Measurements from ENCODE around the gene TEDC2.
"Not testable (repeated sequence)": the region's sequence is repeated elsewhere in the genome, so short reads cannot be mapped to it uniquely, and the experiment has no call there.

TEDC2 gene

GRCh38 chr16:2459647-2460390 is at the start of gene TEDC2:
Gene TEDC2, plus strand, starts transcription at chr16:2460109. Its CDS starts 36 bp downstream, at chr16:2460145.
- DNase-seq, result peak; percentile 97

- no peak for DNase-seq
Measured at GRCh38 chr16:2415085-2415484, 44.8 kb upstream of the TEDC2 start.

- no peak for DNase-seq
Measured at GRCh38 chr16:2420035-2420434, 39.9 kb upstream of the TEDC2 start.

- DNase-seq, result no peak
Measured at GRCh38 chr16:2422123-2422867, 37.6 kb upstream of the TEDC2 start.

GRCh38 chr16:2424061-2425007 is 35.6 kb upstream of the TEDC2 start:
- DNase-seq, result no peak

GRCh38 chr16:2425008-2425518 is 34.8 kb upstream of the TEDC2 start:
- DNase-seq, result no peak

GRCh38 chr16:2425825-2426430 is 34.0 kb upstream of the TEDC2 start:
- DNase-seq, result no peak

- DNase-seq, result no peak
Measured at GRCh38 chr16:2426941-2427361, 33.0 kb upstream of the TEDC2 start.

GRCh38 chr16:2427526-2427925 is 32.4 kb upstream of the TEDC2 start:
- no peak for DNase-seq

GRCh38 chr16:2428051-2428783 is 31.7 kb upstream of the TEDC2 start:
- DNase-seq, result peak; percentile 15

- DNase-seq, result no peak
Measured at GRCh38 chr16:2428784-2429033, 31.2 kb upstream of the TEDC2 start.

GRCh38 chr16:2429034-2429770 is 30.7 kb upstream of the TEDC2 start, which contains the start of gene CCNF:
Gene CCNF, plus strand, starts transcription at chr16:2429447. Its CDS starts 35 bp downstream, at chr16:2429482.
- peak; percentile 97 for DNase-seq

GRCh38 chr16:2429771-2430663 is 29.9 kb upstream of the TEDC2 start:
- DNase-seq, result no peak

- DNase-seq, result no peak
Measured at GRCh38 chr16:2432286-2432685, 27.6 kb upstream of the TEDC2 start.

GRCh38 chr16:2432801-2433505 is 27.0 kb upstream of the TEDC2 start:
- DNase-seq, result no peak

GRCh38 chr16:2435236-2435635 is 24.7 kb upstream of the TEDC2 start:
- DNase-seq, result not testable (repeated sequence)

- no peak for DNase-seq
Measured at GRCh38 chr16:2436110-2436509, 23.8 kb upstream of the TEDC2 start.

GRCh38 chr16:2437032-2437790 is 22.7 kb upstream of the TEDC2 start:
- no peak for DNase-seq

GRCh38 chr16:2438121-2438520 is 21.8 kb upstream of the TEDC2 start:
- no peak for DNase-seq

All from stimulated activated CD4-positive, alpha-beta T cell treated with anti-CD3 and anti-CD28 coated beads, Interleukin-1b, Interleukin-23, amount 100 ng/mL, for 48 hours (primary cell).